K562 (cell line): ENCODE data around the gene DNPEP. TPM values are rescaled to one million over a fixed set of nuclear protein-coding genes. Genes with fewer than 3 reads are reported as not detected.
A peak's percentile ranks its signal among the peaks of the same experiment; 100 is the strongest.

Experiments
- ATAC-seq: fragments of 200-7000 bp; cut with Tn5 transposase; 3 replicates; pipeline ENCODE4 v1.9.1; 2020; ENCODE audit warnings: moderate library complexity
- BruUV-seq: library from RNA; stranded (reverse); fragments of 400-500 nt; replicated peaks from 2 replicates; lab custom pipeline; 2021; lab: Mats Ljungman, UMichigan
- CTCF ChIA-PET: fragments of 300-600 bp; formaldehyde crosslinking; extraction: SDS; loops from one replicate; lab custom pipeline; 2021; ENCODE audit warnings: low intra/inter-chr PET ratio; lab: Yijun Ruan, JAX
- POLR2A ChIA-PET: fragments of 300-600, 350-650 bp; sonication (Branson Sonifier 250); formaldehyde crosslinking; extraction: SDS; loops from one replicate; lab custom pipeline; 2021; ENCODE audit warnings: antibody characterized with exemption, inconsistent platforms; lab: Yijun Ruan, JAX
- DNase-seq, 4 experiments: peaks; one replicate each; pipeline versions ENCODE4 v3.0.0 to v3.0.0-alpha.2; 2011 to 2018; ENCODE audit warnings: low spot score in 3 of 4, mixed read lengths in 3 of 4; ENCODE audit errors: extremely low read depth in 1 of 4
- FAIRE-seq: peaks from 2 replicates; lab custom pipeline; 2011; peaks lifted over from hg19 to GRCh38; lab: Jason Lieb, UNC
- H2AFZ ChIP-seq: 2 replicates; pipeline ENCODE4 v1.6.0; 2011; ENCODE audit warnings: low read depth, low read length, control low read depth, inconsistent platforms
- H3K27ac ChIP-seq: fragments of 200-600 bp; 3 replicates; pipeline ENCODE4 v1.8.0; 2011; ENCODE audit warnings: low read depth, mild to moderate bottlenecking, control low read depth, inconsistent platforms, low read length, moderate library complexity, mixed read lengths; ENCODE audit errors: extremely low read depth
- H3K27me3 ChIP-seq, 2 experiments: fragments of 300-600 bp in 1 of 2; 2 replicates in 1 of 2; 3 replicates in 1 of 2; pipeline versions ENCODE4 v1.6.0 to v1.8.0; 2011; ENCODE audit warnings: inconsistent platforms in 2 of 2, low read length in 2 of 2, mild to moderate bottlenecking in 1 of 2, mixed read lengths in 1 of 2, moderate library complexity in 1 of 2; ENCODE audit not compliant: control insufficient read depth in 2 of 2, insufficient read depth in 2 of 2
- H3K36me3 ChIP-seq: fragments of 300-600 bp; 3 replicates; pipeline ENCODE4 v1.8.0; 2011; ENCODE audit warnings: mild to moderate bottlenecking, low read length, inconsistent platforms; ENCODE audit not compliant: control insufficient read depth, insufficient read depth
- H3K4me1 ChIP-seq, 2 experiments: fragments of 200-600 bp in 1 of 2; replicated peaks in 1 of 2; 2 replicates in 1 of 2; 3 replicates in 1 of 2; pipeline versions ENCODE4 v1.5.1 to v1.8.0; 2011; ENCODE audit warnings: inconsistent platforms in 2 of 2, low read length in 2 of 2, mild to moderate bottlenecking in 1 of 2, mixed read lengths in 1 of 2, moderate library complexity in 1 of 2; ENCODE audit not compliant: control insufficient read depth in 2 of 2, insufficient read depth in 2 of 2
- H3K4me2 ChIP-seq: 2 replicates; pipeline ENCODE4 v1.6.1; 2011; ENCODE audit warnings: low read length, control low read depth, inconsistent platforms, mixed read lengths; ENCODE audit not compliant: insufficient read depth
- H3K4me3 ChIP-seq: fragments of 200-600 bp; sonication (generic), shearing (Covaris generic); 2 replicates; pipeline ENCODE4 v1.5.1; 2016; ENCODE audit warnings: control low read depth, inconsistent platforms
- H3K79me2 ChIP-seq: fragments of 200-600 bp; 3 replicates; pipeline ENCODE4 v1.8.0; 2011; ENCODE audit warnings: low read length, inconsistent platforms; ENCODE audit not compliant: control insufficient read depth, insufficient read depth
- H3K9ac ChIP-seq, 2 experiments: 2 replicates each; pipeline versions ENCODE4 v1.6.0 to v1.6.1; 2011; ENCODE audit warnings: low read depth in 2 of 2, low read length in 2 of 2, control low read depth in 1 of 2, inconsistent platforms in 1 of 2, mild to moderate bottlenecking in 1 of 2, mixed read lengths in 1 of 2; ENCODE audit not compliant: insufficient read depth in 1 of 2
- H3K9me1 ChIP-seq: one replicate; pipeline ENCODE4 v1.6.0; 2011; ENCODE audit warnings: inconsistent platforms, mild to moderate bottlenecking, low read length, moderate library complexity; ENCODE audit not compliant: control insufficient read depth, insufficient read depth
- H3K9me3 ChIP-seq: replicated peaks from 2 replicates; pipeline ENCODE4 v1.5.1; 2011; ENCODE audit warnings: low read depth, low read length, inconsistent platforms; ENCODE audit not compliant: control insufficient read depth, insufficient read depth
- H4K20me1 ChIP-seq: replicated peaks from 2 replicates; pipeline ENCODE4 v1.6.1; 2011; ENCODE audit warnings: low read length, inconsistent platforms, mixed read lengths; ENCODE audit not compliant: control insufficient read depth, insufficient read depth
- CEBPG ChIP-seq, 3 experiments: fragments of 200-800 bp in 1 of 3; sonication (Bioruptor generic) in 1 of 3; sonication (generic) in 1 of 3; formaldehyde crosslinking in 1 of 3; IDR thresholded peaks in 2 of 3; conservative IDR thresholded peaks in 1 of 3; 2 replicates each; pipeline versions ENCODE4 v1.6.1 to v1.8.0; 2016 to 2022; ENCODE audit warnings: missing compliant biosample characterization in 2 of 3, missing genetic modification characterization in 2 of 3, mild to moderate bottlenecking in 1 of 3, missing genetic modification reagents in 1 of 3
- EP300 ChIP-seq: IDR thresholded peaks from 2 replicates; pipeline ENCODE4 v1.6.1; 2012; ENCODE audit warnings: low read length, improper control_type of control experiment
- EP400 ChIP-seq: fragments of 450-650 bp; IDR thresholded peaks from 2 replicates; pipeline ENCODE4 v1.6.1; 2017; ENCODE audit warnings: antibody characterized with exemption, mild to moderate bottlenecking, moderate library complexity
- KDM4B ChIP-seq, 2 experiments: fragments of 450-650 bp in 1 of 2; sonication (generic) in 1 of 2; IDR thresholded peaks; 2 replicates each; pipeline ENCODE4 v1.6.1; 2016 to 2017; ENCODE audit warnings: borderline replicate concordance in 2 of 2, antibody characterized with exemption in 1 of 2, low read depth in 1 of 2, mild to moderate bottlenecking in 1 of 2
- KLF13 ChIP-seq: fragments of 450-650 bp; IDR thresholded peaks from 2 replicates; pipeline ENCODE4 v1.6.1; 2016; ENCODE audit warnings: missing genetic modification characterization, low read depth, mild to moderate bottlenecking, missing compliant biosample characterization, moderate library complexity, borderline replicate concordance
- RBM25 ChIP-seq: fragments of 200-400 bp; formaldehyde crosslinking; IDR thresholded peaks from 2 replicates; pipeline ENCODE4 v1.6.1; 2018; ENCODE audit warnings: low read length, low read depth, moderate library complexity; ENCODE audit not compliant: severe bottlenecking
- SIRT6 ChIP-seq: IDR thresholded peaks from one replicate; pipeline ENCODE4 v1.6.1; 2012; ENCODE audit warnings: low read depth, mild to moderate bottlenecking, control low read depth, inconsistent platforms, low read length, moderate library complexity
- SOX6 ChIP-seq: fragments of 450-650 bp; IDR thresholded peaks from 2 replicates; pipeline ENCODE4 v1.6.1; 2014; ENCODE audit warnings: mild to moderate bottlenecking
- VEZF1 ChIP-seq: fragments of 200-800 bp; sonication (Bioruptor generic); IDR thresholded peaks from 2 replicates; pipeline ENCODE4 v1.6.1; 2017; ENCODE audit warnings: missing genetic modification characterization, missing compliant biosample characterization
- ZNF407 ChIP-seq: fragments of 450-650 bp; IDR thresholded peaks from 2 replicates; pipeline ENCODE4 v1.6.1; 2016; ENCODE audit warnings: low read depth
- WGBS: fragments of 100-300 bp; shearing (Covaris generic); methylation state at CpG from one replicate; pipeline ENCODE4 v1.1.6; 2016; ENCODE audit warnings: low coverage, mixed read lengths; ENCODE audit not compliant: insufficient coverage; ENCODE audit errors: missing lambda C conversion rate; 5-methylcytosine and 5-hydroxymethylcytosine counted together
- in situ Hi-C: fragments of 300-500 bp; cut with MboI; formaldehyde crosslinking; loops from 4 replicates; pipeline ENCODE4 v1.15.0; 2018; ENCODE audit warnings: inconsistent platforms, mixed read lengths
- intact Hi-C: fragments of 100-400 bp; cut with micrococcal nuclease; formaldehyde crosslinking; loops from 2 replicates; pipeline ENCODE4 v1.14.2; 2022
- polyA plus RNA-seq, 8 experiments: library from polyadenylated mRNA; depleted of rRNA in 4 of 8; stranded (reverse) in 5 of 8; unstranded in 3 of 8; fragments of >200 nt; fragmentation: Nextera tagmentation in 2 of 8; fragmentation: Illumina TruSeq in 1 of 8; extraction: Ambion mirVana in 2 of 8; extraction: Trizol in 1 of 8; gene quantifications; 2 replicates each; pipeline versions ENCODE4 v1.2.1 to v1.2.3, GENCODE V29; 2011 to 2014; ENCODE audit warnings: inconsistent platforms in 1 of 8, missing spikeins in 1 of 8
- total RNA-seq, 7 experiments: library from RNA; depleted of rRNA in 6 of 7; stranded (reverse); fragments of >200 nt in 6 of 7; fragmentation: Illumina TruSeq in 2 of 7; extraction: Trizol in 2 of 7; gene quantifications; 2 replicates each; pipeline versions ENCODE4 v1.2.1 to v1.2.3, GENCODE V29; 2011 to 2021; ENCODE audit warnings: low replicate concordance in 1 of 7

The DNPEP gene
- total and polyA plus RNA-seq, 9 of the 15 experiments (the other 6 are each of a cell fraction or from before 2014, with no cell fraction given), result 34.6 to 71.4 (median 45.5) TPM

- ATAC-seq, result peak; percentile 91
- Histone ChIP-seq H3K79me2 (peaks cover 10% of the 10 kb centered on the region), H3K9me3 (no peaks in the 10 kb centered on the region), H3K27me3 (no peaks in the 10 kb centered on the region), H3K9ac (peak overlapping the region; percentile 63 to 71; a peak in 3 of 4 replicates), H3K4me1 (peaks cover 17 to 27% of the 10 kb centered on the region in 2 experiments; a peak in 4 of 5 replicates), H2AFZ (peak overlapping the region; percentile 99), H4K20me1 (no peaks in the 10 kb centered on the region), H3K4me2 (peak overlapping the region; percentile 88), H3K9me1 (peaks cover 10% of the 10 kb centered on the region), H3K36me3 (peaks cover 33% of the 10 kb centered on the region; the same call in 2 of the 3 replicates), H3K4me3 (peak overlapping the region; percentile 37), H3K27ac (peak overlapping the region; percentile 88)
- peak; percentile 23 for FAIRE-seq
- ChIA-PET CTCF (interaction anchor here (0.7 kb wide), 1 partner anchor 331 kb away, joined by 3 read pairs; no protein-coding TSS in a partner anchor), POLR2A (interaction anchor here (0.5 to 2.1 kb wide), 10 partner anchors 10 to 730 kb away, joined by 3 to 6 read pairs (median 4); partner anchors contain the start of gene DNAJB2)
- WGBS, result 0% methylated on average over 3 of the region's 78 CpGs
- intact Hi-C loops, result no loop called here
- DNase-seq, result peak; percentile 93 to 95 (median 94)
- in situ Hi-C loops, result no loop called here
- BruUV-seq, result no TSS peak
- TF ChIP-seq KDM4B (IDR thresholded peaks at IDR 0.05; ENCODE audit: borderline replicate concordance in 2 of 2, low read depth in 1 of 2) (no peak), EP300 (no peak), CEBPG (CRISPR knock-in tag; IDR thresholded peaks at IDR 0.05) (no peak), CEBPG (tag; conservative IDR thresholded peaks at IDR 0.05 in 1 of 2, IDR thresholded peaks at IDR 0.05 in 1 of 2) (no peak), RBM25 (peak; percentile 36), EP400 (no peak), KLF13 (tag) (no peak), SIRT6 (no peak), SOX6 (peak; percentile 24; the same call in 1 of the 2 replicates), ZNF407 (no peak), VEZF1 (CRISPR knock-in tag) (peak; percentile 84)
Observed at GRCh38 chr2:219388121-219388906, 602 bp upstream of the DNPEP start.
